Activated naive CD4-positive, alpha-beta T cell treated with anti-CD3 and anti-CD28 coated beads for 36 hours (primary cell): ENCODE data around the gene TCP11L2. TPM values are rescaled to one million over a fixed set of nuclear protein-coding genes. Genes with fewer than 3 reads are reported as not detected.

Experiments
- CTCF ChIA-PET: fragments of 350-600 bp; sonication (Branson Sonifier 250); formaldehyde crosslinking; loops from one replicate; lab custom pipeline; 2021; ENCODE audit warnings: antibody characterized with exemption; lab: Charles Lee
- DNase-seq: peaks from one replicate; pipeline ENCODE4 v3.0.0-alpha.2; 2020
- H3K27ac Mint-ChIP-seq: one replicate; pipeline ENCODE4 v1.8.0; 2021; ENCODE audit warnings: mild to moderate bottlenecking, mixed read lengths
- H3K27me3 Mint-ChIP-seq: one replicate; pipeline ENCODE4 v1.8.0; 2021; ENCODE audit warnings: low read depth, mixed read lengths
- H3K36me3 Mint-ChIP-seq: one replicate; pipeline ENCODE4 v1.8.0; 2021; ENCODE audit warnings: low read depth, mixed read lengths
- H3K4me1 Mint-ChIP-seq: one replicate; pipeline ENCODE4 v1.8.0; 2021; ENCODE audit warnings: low read depth, mixed read lengths
- H3K4me3 Mint-ChIP-seq: one replicate; pipeline ENCODE4 v1.8.0; 2021; ENCODE audit warnings: mild to moderate bottlenecking, moderate library complexity, mixed read lengths
- H3K9me3 Mint-ChIP-seq: one replicate; pipeline ENCODE4 v1.8.0; 2021; ENCODE audit warnings: mixed read lengths
- intact Hi-C: fragments of 100-400 bp; cut with micrococcal nuclease; formaldehyde crosslinking; loops from one replicate; pipeline ENCODE4 v1.15.1; 2023
- total RNA-seq, 2 experiments: library from RNA; stranded (reverse); gene quantifications; one replicate each; pipeline ENCODE4 v1.2.3, GENCODE V29; 2021

The TCP11L2 gene
- total RNA-seq, 2 experiments from 2014 or later = 9.2 to 10.3 TPM

DNA sequence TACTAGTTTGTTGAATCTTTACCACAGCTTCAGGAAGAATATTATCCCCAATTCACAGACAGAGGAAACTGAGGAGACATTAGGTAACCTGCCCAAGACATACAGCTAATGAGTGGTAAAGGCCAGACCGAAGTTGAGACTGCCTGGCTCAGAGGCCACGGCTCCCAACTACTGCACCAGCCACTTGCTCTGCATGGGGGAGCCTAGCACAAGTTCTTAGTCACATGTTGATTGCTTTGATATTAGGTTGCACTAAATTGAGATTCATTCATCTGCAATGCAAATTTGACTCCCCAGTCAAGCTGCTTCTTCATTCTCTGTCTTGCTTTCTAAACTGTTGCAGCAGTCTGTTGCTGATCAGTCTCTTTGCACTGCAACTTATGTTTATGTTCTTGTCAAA lies 29.1 kb downstream of the TCP11L2 start:
- no peak for DNase-seq
- Mint-ChIP-seq H3K36me3 (peaks cover 15% of the 10 kb centered on the region), H3K4me1 (peaks cover 10% of the 10 kb centered on the region), H3K4me3 (no peak overlapping the region), H3K9me3 (no peaks in the 10 kb centered on the region), H3K27ac (no peak overlapping the region), H3K27me3 (no peaks in the 10 kb centered on the region)
- CTCF ChIA-PET = interaction anchor here (2.1 kb wide), 1 partner anchor 26 kb away, joined by 8 read pairs; the partner anchor contains the start of gene POLR3B
- intact Hi-C loops = no loop called here

DNA sequence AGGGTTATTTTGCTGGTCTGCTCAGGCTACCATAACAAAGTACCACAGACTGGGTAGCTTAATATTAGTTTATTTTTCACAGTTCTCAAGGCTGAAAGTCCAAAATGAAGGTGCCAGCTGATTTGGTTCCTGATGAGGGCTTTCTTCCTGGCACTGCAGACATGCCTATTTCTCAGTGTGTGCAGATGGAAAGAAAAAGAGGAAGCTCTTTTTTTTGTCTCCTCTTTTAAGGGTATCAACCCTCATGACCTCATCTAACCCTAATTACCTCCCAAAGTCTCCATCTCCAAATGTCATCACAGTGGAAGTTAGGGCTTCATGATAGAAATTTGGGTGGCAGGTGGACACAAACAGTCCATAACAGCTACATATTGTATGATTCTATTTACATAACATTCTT lies 30.0 kb downstream of the TCP11L2 start:
- Mint-ChIP-seq H3K9me3 (no peaks in the 10 kb centered on the region), H3K36me3 (peaks cover 21% of the 10 kb centered on the region), H3K4me3 (no peak overlapping the region), H3K27me3 (no peaks in the 10 kb centered on the region), H3K27ac (no peak overlapping the region), H3K4me1 (peaks cover 10% of the 10 kb centered on the region)
- intact Hi-C loops = no loop called here
- CTCF ChIA-PET = interaction anchor here (0.6 to 1.1 kb wide), 2 partner anchors 10 to 16 kb away, joined by 3 to 6 read pairs; no protein-coding TSS in a partner anchor
- no peak for DNase-seq

DNA sequence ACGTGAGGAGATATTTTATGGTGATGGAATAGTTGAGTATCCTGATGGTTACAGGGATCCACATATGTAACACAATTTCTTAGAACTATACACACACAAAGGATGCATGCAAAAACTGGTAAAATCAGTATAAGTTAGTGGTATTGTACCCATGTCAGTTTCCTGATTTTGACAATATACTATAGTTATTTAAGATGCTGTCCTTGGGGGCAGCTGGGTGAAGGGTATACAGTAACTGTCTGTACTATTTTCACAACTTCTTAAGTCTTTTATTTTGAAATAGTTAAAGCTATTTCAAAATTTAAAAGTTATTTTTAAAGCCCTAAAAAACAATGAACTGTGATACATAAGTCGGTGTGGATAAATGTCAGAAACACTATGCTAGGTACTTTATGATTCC lies 30.5 kb downstream of the TCP11L2 start:
- H3K4me1 Mint-ChIP-seq = peaks cover 10% of the 10 kb centered on the region
- no peaks in the 10 kb centered on the region for H3K9me3 Mint-ChIP-seq
- CTCF ChIA-PET = interaction anchor here (1.1 kb wide), 1 partner anchor 10 kb away, joined by 3 read pairs; no protein-coding TSS in a partner anchor
- H3K27me3 Mint-ChIP-seq = no peaks in the 10 kb centered on the region
- no peak for DNase-seq
- peaks cover 21% of the 10 kb centered on the region for H3K36me3 Mint-ChIP-seq
- no peak overlapping the region for H3K4me3 Mint-ChIP-seq
- H3K27ac Mint-ChIP-seq = no peak overlapping the region
- intact Hi-C loops = no loop called here

DNA sequence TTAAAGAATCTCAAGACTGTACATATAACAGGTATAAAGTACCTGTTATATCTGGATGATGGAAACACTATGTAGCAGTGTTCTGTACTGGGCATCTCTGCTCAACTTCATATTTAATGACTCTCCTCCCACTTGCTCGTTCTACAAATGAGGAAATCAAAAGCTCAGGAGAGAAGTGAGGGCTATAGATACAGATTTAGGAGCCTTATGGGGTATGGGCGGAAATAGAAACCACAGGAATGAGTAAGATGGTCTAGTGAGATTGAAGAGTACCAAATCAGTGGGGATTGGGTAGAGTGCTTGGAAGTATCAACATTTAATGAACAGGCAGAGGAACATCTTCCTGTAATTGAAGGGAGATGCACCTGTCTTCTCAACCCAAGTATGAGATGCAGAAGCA lies 31.2 kb downstream of the TCP11L2 start:
- Mint-ChIP-seq H3K36me3 (peaks cover 19% of the 10 kb centered on the region), H3K27ac (no peak overlapping the region), H3K9me3 (no peaks in the 10 kb centered on the region), H3K4me1 (peaks cover 10% of the 10 kb centered on the region), H3K27me3 (no peaks in the 10 kb centered on the region), H3K4me3 (no peak overlapping the region)
- intact Hi-C loops = no loop called here
- CTCF ChIA-PET = no interaction called here
- DNase-seq = no peak

DNA sequence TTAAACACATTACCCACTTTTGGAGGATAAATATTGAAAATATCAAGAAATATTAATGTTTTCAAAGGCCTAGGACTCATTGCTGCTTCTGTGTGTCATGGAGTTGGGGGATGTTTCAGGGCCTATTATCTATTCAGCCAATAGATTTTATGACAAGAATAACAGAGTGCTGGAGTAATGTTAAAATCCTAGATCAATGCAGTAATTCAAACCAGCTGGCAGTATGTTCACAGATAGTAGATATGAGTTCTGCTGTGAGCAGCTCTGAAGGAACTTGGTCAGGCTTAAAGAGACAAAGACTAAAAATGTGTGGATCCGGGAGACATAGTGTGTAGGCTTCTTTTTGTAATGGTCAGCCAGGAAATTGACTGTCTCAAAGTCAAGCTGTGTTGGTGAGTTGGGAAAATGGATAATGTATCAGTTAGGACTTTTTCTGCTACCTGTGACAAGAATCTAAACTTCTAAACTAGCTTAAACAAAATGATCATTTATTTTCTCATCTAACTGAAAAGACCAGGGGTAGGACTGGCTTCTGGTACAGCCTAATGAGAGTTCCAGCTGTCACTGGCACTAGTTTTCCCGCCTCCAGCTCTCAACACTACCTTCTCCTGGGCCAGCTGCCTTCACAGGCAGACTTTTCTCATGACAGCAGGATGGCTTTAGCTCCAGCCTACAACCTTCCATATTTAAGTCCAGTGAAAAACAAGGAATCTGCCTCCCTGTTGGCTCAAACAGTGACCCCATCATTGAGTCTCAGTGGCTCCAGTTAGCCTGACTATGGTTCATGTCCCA lies 38.7 kb downstream of the TCP11L2 start:
- H3K9me3 Mint-ChIP-seq = no peaks in the 10 kb centered on the region
- peaks cover 10% of the 10 kb centered on the region for H3K36me3 Mint-ChIP-seq
- no peak for DNase-seq
- CTCF ChIA-PET = interaction anchor here (0.8 kb wide), 1 partner anchor 578 kb away, joined by 3 read pairs; no protein-coding TSS in a partner anchor
- H3K4me1 Mint-ChIP-seq = no peaks in the 10 kb centered on the region
- intact Hi-C loops = no loop called here
- no peak overlapping the region for H3K27ac Mint-ChIP-seq
- no peaks in the 10 kb centered on the region for H3K27me3 Mint-ChIP-seq
- no peak overlapping the region for H3K4me3 Mint-ChIP-seq

DNA sequence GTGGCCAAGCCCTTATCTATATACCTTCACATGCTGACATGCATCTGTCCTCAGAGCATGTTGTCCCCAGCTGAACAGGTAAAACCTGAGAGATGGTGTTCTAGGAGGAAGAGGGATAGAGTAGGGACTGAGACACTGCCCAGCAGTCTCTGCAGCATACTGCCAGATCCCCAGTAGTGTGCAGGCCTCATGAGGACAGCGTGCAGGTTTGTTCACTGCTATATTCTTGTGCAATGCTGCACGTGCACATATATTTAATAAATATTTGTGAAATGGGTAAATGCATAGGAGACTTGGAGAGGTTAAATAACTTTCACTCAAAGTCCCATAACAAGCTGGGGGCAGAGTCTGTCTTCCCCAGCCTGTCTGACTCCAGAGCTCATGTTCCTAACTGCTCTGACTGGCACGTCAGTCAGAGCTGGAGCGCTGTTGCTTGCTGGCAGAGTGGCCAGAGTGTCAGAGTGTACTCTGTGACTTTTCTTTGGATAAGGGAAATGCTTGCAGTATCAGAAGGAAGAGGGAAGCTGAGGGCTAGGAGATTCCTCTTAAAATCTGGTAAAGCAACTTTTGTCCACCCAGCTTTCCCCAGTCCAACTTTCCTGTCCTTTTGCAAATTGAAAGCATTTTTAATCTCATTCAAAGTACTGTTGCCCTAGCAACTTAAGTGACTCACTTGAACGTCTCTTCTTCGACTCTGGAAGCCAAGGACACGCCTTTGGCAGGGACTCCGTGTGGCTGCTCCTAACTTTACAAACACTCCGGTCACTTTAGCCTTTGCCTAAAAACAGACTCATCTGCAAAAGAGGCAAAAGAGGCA lies 40.1 kb downstream of the TCP11L2 start:
- CTCF ChIA-PET = interaction anchor here (1.0 kb wide), 1 partner anchor 9 kb away, joined by 3 read pairs; no protein-coding TSS in a partner anchor
- Mint-ChIP-seq H3K4me1 (no peaks in the 10 kb centered on the region), H3K27me3 (no peaks in the 10 kb centered on the region), H3K36me3 (peaks cover 3% of the 10 kb centered on the region), H3K27ac (no peak overlapping the region), H3K4me3 (no peak overlapping the region), H3K9me3 (no peaks in the 10 kb centered on the region)
- intact Hi-C loops = no loop called here
- no peak for DNase-seq

DNA sequence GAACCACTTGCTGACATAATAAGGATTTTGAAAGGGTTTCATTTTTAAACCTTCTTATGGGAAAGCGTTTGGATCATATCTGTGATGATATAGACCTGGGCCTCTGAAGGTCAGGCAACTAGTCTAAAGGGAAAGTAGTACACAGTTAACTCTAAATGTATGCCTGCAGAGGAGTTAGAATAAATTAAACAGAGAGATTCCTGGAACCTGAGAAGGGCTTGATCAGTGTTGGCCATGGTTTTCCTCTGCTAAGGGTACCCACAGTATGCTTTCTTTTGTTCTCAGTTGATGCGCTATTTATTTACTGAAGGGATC lies 40.6 kb downstream of the TCP11L2 start:
- CTCF ChIA-PET = interaction anchor here (1.0 kb wide), 1 partner anchor 8 kb away, joined by 3 read pairs; no protein-coding TSS in a partner anchor
- no peak for DNase-seq
- intact Hi-C loops = no loop called here

DNA sequence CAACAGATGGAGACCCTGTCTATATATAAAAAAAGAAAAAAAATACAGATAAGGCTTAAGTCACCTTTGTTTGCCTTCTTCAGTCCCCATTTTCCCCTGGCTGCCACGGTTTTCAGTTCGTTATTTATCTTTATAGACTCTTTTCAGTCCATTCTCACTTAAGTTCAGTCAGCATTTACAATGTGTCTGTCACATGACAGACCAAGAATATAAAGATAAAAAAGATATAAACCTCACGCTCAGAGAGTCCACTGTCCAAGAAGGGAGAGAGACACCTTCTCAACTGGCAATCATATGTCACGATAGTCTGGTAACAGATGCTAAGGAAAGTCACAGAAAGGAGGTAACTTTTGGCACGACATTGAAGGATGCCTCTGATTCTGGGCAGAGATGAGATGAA lies 41.6 kb downstream of the TCP11L2 start:
- DNase-seq = no peak
- Mint-ChIP-seq H3K9me3 (no peaks in the 10 kb centered on the region), H3K27me3 (no peaks in the 10 kb centered on the region), H3K4me1 (no peaks in the 10 kb centered on the region), H3K36me3 (peaks cover 3% of the 10 kb centered on the region), H3K4me3 (no peak overlapping the region), H3K27ac (no peak overlapping the region)
- intact Hi-C loops = no loop called here
- CTCF ChIA-PET = interaction anchor here (2.5 kb wide), 1 partner anchor 13 kb away, joined by 9 read pairs; the partner anchor contains the start of gene POLR3B

More for the DNA sequence above, 40.6 kb downstream of the TCP11L2 start:
- Mint-ChIP-seq H3K4me3 (no peak overlapping the region), H3K4me1 (no peaks in the 10 kb centered on the region), H3K27ac (no peak overlapping the region), H3K27me3 (no peaks in the 10 kb centered on the region), H3K9me3 (no peaks in the 10 kb centered on the region), H3K36me3 (peaks cover 3% of the 10 kb centered on the region)

DNA sequence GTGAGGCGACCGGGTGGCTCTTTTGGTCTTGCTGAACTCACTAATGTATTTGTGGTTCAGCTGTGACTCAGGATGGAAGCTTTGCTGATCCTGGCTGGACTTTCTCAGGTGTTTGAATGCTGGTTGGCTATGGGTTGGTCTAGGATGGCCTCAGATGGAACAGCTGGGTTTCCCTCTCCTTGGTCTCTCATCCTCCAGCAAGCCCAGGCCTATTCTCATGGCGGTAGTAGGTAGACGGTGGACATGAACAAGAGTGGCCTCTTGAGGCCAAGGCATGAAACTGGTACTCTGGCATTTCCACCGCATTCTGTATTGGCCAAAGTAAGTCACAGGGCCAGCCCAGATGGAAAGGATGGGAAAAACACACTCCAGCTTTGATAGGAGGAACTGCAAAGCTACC lies 43.2 kb downstream of the TCP11L2 start:
- H3K27ac Mint-ChIP-seq = no peak overlapping the region
- H3K27me3 Mint-ChIP-seq = no peaks in the 10 kb centered on the region
- DNase-seq = peak; percentile 15
- H3K36me3 Mint-ChIP-seq = peaks cover 3% of the 10 kb centered on the region
- CTCF ChIA-PET = interaction anchor here (1.5 to 2.5 kb wide), 2 partner anchors 11 to 63 kb away, joined by 4 to 9 read pairs; partner anchors contain the start of gene POLR3B
- H3K4me3 Mint-ChIP-seq = no peak overlapping the region
- intact Hi-C loops = loop anchor here (1.0 kb wide), 1 partner anchor 118 kb away; no protein-coding TSS in a partner anchor
- no peaks in the 10 kb centered on the region for H3K4me1 Mint-ChIP-seq
- H3K9me3 Mint-ChIP-seq = no peaks in the 10 kb centered on the region

DNA sequence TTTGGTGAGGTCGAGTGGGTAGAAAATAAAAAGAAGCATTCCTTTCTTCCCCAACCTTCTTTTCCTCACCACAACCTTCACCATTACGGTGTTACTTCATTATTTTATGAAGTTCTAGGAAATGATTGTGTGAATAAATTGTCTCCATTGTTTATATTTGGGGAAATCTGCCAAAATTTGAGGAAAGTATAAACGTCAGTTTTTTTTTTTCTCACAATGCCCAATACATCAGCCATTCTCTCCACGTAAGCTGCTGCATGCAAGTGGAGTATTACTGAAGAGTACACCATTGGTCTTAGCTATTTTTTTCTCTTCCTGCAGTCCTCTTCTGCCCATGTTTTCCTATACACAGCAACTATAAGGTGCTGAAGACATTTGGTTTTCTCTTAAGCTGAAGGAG lies 45.9 kb downstream of the TCP11L2 start:
- CTCF ChIA-PET = interaction anchor here (0.6 kb wide), 1 partner anchor 16 kb away, joined by 6 read pairs; no protein-coding TSS in a partner anchor
- DNase-seq = no peak
- H3K27ac Mint-ChIP-seq = no peak overlapping the region
- H3K4me3 Mint-ChIP-seq = no peak overlapping the region
- intact Hi-C loops = no loop called here
- H3K27me3 Mint-ChIP-seq = no peaks in the 10 kb centered on the region
- H3K36me3 Mint-ChIP-seq = no peaks in the 10 kb centered on the region
- H3K4me1 Mint-ChIP-seq = no peaks in the 10 kb centered on the region
- H3K9me3 Mint-ChIP-seq = no peaks in the 10 kb centered on the region

DNA sequence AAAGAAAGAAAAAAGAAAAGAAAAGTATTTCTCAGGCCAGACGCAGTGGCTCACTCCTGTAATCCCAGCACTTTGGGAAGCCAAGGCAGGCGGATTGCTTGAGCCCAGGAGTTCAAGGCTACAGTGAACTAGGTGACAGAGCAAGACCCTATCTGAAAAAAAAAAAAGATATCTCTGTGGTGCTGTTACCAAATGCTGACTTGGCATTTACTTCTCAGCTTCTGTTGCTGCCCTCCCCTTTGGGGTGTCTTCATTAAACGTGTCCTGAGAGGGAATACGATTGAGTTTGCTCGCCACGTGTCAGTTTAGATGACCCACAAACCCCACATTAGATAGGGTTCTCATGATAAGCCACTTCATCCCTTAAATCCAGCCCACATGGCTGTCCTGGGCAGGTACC lies 50.6 kb downstream of the TCP11L2 start:
- CTCF ChIA-PET = no interaction called here

More for the DNA sequence above, 50.6 kb downstream of the TCP11L2 start:
- no peaks in the 10 kb centered on the region for H3K9me3 Mint-ChIP-seq
- no peak overlapping the region for H3K4me3 Mint-ChIP-seq
- no peak overlapping the region for H3K27ac Mint-ChIP-seq
- H3K4me1 Mint-ChIP-seq = peaks cover 6% of the 10 kb centered on the region
- intact Hi-C loops = no loop called here
- no peaks in the 10 kb centered on the region for H3K36me3 Mint-ChIP-seq
- no peak for DNase-seq
- H3K27me3 Mint-ChIP-seq = no peaks in the 10 kb centered on the region
